ENCODE data around the gene PNMT. TPM values are rescaled to one million over a fixed set of nuclear protein-coding genes. Genes with fewer than 3 reads are reported as not detected.

PNMT gene
- total RNA-seq, 3 donors from 2014 or later, result 0.23 to 2.0 (median 1.5) TPM

DNA sequence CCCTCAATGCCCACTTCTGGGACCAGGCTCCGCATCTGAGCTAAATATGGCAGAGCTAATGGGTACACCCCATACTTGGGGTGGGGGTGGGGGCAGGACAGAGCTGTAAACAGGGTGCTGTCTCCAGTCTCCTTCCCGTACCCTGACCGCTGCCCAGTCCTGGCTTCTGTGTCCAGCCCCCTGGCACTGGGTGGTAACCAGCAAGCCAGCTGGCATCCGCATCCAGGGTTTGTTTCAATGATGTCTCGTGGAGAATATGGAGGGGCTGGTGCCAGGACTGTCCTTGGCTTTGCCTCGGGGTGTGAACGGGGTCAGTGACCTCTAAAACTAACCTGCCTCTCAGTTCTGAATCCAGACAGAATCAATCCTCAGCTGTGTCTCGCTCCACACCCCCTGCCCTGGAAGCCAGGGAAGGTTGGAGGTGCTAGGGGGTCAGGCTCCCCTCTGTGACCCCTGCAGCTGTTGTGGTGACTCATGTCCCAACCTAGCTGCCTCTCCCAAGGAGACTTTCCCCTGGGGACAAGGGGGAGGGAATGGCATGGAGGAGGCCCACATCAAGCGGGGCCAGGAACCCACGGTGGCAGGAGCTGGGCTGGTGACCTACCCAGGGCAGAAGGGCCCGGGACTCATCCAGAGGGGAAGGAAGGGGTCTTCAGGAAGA, 1.5 kb upstream of the PNMT start:
- DNase-seq (peak in 1 of 3 donors; percentile 14), ATAC-seq (no peak)

DNA sequence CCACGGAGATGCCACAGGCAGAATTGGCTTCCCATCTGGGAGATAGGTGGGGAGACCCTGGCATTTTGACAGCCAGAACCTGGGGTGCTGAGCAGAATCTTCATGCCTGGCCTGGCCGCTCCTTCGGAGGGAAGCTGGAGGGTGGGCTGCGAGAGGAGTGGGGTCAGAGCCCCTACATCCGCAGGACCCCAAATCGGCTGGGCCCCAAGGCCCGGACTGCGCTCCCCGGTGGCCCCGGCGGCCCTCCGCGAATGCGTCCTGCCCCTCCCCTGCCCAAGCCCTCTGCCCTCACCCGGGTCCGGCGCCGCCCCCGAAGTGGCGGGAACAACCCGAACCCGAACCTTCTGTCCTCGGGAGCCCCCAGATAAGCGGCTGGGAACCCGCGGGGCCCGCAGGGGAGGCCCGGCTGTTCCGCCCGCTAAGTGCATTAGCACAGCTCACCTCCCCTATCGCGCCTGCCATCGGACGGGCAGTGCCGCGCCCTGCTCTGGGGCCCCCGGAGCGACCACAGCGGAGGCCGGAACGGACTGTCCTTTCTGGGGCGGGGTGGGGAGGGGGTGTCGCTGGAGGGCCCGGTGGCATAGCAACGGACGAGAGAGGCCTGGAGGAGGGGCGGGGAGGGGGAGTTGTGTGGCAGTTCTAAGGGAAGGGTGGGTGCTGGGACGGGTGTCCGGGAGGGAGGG, 850 bp upstream of the PNMT start:
- ATAC-seq (no peak), DNase-seq (peak in 2 of 3 donors; percentile 36 to 66)
- Histone ChIP-seq H3K9me3 (no peaks in the 10 kb centered on the region), H3K4me3 (no peak overlapping the region), H3K4me1 (ENCODE audit: low read depth) (peaks cover 43% of the 10 kb centered on the region), H3K36me3 (ENCODE audit: low read depth) (no peaks in the 10 kb centered on the region)
- intact Hi-C loops (cut with DNase I, micrococcal nuclease), result no loop called here
- TF ChIP-seq, protein P1, sequence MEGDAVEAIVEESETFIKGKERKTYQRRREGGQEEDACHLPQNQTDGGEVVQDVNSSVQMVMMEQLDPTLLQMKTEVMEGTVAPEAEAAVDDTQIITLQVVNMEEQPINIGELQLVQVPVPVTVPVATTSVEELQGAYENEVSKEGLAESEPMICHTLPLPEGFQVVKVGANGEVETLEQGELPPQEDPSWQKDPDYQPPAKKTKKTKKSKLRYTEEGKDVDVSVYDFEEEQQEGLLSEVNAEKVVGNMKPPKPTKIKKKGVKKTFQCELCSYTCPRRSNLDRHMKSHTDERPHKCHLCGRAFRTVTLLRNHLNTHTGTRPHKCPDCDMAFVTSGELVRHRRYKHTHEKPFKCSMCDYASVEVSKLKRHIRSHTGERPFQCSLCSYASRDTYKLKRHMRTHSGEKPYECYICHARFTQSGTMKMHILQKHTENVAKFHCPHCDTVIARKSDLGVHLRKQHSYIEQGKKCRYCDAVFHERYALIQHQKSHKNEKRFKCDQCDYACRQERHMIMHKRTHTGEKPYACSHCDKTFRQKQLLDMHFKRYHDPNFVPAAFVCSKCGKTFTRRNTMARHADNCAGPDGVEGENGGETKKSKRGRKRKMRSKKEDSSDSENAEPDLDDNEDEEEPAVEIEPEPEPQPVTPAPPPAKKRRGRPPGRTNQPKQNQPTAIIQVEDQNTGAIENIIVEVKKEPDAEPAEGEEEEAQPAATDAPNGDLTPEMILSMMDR (IDR thresholded peaks at IDR 0.05), result no peak

More for the DNA sequence above, 1.5 kb upstream of the PNMT start:
- TF ChIP-seq, protein P1 (IDR thresholded peaks at IDR 0.05), result no peak
- no peaks in the 10 kb centered on the region for H3K9me3 ChIP-seq
- intact Hi-C loops (cut with DNase I, micrococcal nuclease), result no loop called here
- peaks cover 42% of the 10 kb centered on the region for H3K4me1 ChIP-seq (ENCODE audit: low read depth)
- H3K36me3 ChIP-seq (ENCODE audit: low read depth), result no peaks in the 10 kb centered on the region
- H3K4me3 ChIP-seq, result no peak overlapping the region

DNA sequence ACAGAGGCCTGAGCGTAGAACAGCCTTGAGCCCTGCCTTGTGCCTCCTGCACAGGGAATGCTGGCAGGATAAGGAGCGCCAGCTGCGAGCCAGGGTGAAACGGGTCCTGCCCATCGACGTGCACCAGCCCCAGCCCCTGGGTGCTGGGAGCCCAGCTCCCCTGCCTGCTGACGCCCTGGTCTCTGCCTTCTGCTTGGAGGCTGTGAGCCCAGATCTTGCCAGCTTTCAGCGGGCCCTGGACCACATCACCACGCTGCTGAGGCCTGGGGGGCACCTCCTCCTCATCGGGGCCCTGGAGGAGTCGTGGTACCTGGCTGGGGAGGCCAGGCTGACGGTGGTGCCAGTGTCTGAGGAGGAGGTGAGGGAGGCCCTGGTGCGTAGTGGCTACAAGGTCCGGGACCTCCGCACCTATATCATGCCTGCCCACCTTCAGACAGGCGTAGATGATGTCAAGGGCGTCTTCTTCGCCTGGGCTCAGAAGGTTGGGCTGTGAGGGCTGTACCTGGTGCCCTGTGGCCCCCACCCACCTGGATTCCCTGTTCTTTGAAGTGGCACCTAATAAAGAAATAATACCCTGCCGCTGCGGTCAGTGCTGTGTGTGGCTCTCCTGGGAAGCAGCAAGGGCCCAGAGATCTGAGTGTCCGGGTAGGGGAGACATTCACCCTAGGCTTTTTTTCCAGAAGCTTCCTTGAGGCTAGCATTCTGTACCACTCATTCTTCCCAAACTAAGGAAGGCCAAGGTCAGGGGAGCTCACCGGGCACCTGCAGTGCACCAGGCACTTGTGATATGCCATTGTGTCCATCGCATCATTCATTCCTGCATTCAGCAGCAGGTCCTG, 1.9 kb downstream of the PNMT start:
- TF ChIP-seq, protein P1 (IDR thresholded peaks at IDR 0.05), result no peak
- Histone ChIP-seq H3K9me3 (no peaks in the 10 kb centered on the region), H3K36me3 (ENCODE audit: low read depth) (no peaks in the 10 kb centered on the region), H3K4me3 (no peak overlapping the region), H3K4me1 (ENCODE audit: low read depth) (peaks cover 32% of the 10 kb centered on the region)
- peak in 1 of 3 donors; percentile 44 for DNase-seq
- intact Hi-C loops (cut with DNase I, micrococcal nuclease), result no loop called here
- no peak for ATAC-seq

DNA sequence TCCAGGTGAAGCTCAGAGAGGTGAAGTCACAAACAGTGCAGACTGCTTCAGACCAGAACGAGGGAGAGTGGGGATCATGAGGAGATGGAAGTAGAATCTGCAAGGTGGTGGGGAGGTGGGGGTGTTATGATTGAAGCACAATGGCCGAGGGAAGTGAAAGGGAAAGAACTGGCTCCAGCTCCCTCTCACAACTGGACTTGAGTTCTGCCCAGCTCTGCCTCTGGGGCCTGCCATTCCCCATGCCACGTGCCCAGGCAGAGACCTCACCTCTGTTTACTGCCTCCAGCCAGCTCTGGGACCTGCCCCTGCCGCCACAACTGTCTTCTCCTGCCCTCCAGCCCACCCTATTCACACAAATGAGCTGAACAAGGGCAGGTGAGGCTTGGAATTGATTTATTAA, 2.5 kb downstream of the PNMT start:
- DNase-seq (peak in 1 of 3 donors; percentile 35), ATAC-seq (no peak)
- Histone ChIP-seq H3K4me3 (no peak overlapping the region), H3K9me3 (no peaks in the 10 kb centered on the region), H3K4me1 (ENCODE audit: low read depth) (peaks cover 39% of the 10 kb centered on the region), H3K36me3 (ENCODE audit: low read depth) (no peaks in the 10 kb centered on the region)
- intact Hi-C loops (cut with DNase I, micrococcal nuclease), result no loop called here
- TF ChIP-seq, protein P1 (IDR thresholded peaks at IDR 0.05), result no peak

DNA sequence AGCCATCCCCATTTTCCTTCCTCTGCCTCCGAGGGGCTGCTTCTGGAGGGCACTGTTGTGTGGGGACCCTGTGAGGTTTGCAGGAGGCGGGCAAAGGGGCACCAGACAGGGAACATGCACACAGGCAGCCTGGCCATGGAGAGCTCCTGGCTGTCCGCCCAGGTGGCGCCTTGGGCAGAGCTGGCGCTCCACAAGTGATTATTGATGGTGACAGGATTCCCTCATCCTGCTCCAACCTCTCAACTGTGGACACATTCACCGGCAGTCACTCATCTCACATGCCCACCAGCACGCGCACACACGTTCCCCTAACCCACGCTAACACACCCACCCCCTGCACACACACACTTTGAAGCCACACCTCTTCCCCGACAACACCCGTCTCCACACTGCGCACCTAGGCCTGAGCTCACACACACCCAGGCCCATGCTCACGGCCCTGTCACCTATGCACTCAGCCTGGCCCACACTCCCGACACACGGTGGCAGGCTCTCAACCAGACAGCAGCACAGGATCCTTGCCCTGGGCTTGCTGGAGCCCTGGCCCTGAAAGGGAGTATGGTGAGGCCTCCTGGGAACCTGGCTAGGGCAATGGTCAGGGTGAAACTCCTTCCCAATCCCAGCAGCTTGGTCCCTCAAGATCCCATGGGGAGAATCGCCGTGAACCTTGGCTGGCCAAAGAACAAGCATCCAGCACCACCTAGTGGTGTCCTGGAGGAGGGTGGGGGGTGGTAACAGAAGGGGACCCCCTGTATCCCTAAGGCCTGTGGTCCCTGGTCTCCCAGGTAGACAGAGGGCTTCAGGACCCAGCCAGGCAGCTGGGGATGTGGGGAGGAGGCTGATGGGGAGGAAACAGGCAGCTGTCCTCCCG, 3.6 kb downstream of the PNMT start:
- Histone ChIP-seq H3K4me1 (ENCODE audit: low read depth) (peaks cover 42% of the 10 kb centered on the region), H3K9me3 (no peaks in the 10 kb centered on the region), H3K4me3 (no peak overlapping the region), H3K36me3 (ENCODE audit: low read depth) (no peaks in the 10 kb centered on the region)
- intact Hi-C loops (cut with DNase I, micrococcal nuclease), result no loop called here
- ATAC-seq, result peak; percentile 58
- TF ChIP-seq, protein P1 (IDR thresholded peaks at IDR 0.05), result no peak
- DNase-seq, result peak; percentile 68 to 78 (median 72)
